Measurements from ENCODE around the gene PCDH15.

Gene PCDH15

GRCh38 chr10:53899463-53900160, 901.4 kb downstream of the PCDH15 start:
- no peak for DNase-seq (ENCODE audit: low spot score)
- no peaks in the 10 kb centered on the region for H3K4me1 Mint-ChIP-seq (ENCODE audit: low read depth)
- H3K9me3 Mint-ChIP-seq = peaks cover 4% of the 10 kb centered on the region
- no peaks in the 10 kb centered on the region for H3K27me3 Mint-ChIP-seq (ENCODE audit: low read depth)
- H3K4me3 Mint-ChIP-seq = no peak overlapping the region
- no peaks in the 10 kb centered on the region for H3K36me3 Mint-ChIP-seq (ENCODE audit: low read depth)
- no peak overlapping the region for H3K27ac Mint-ChIP-seq

- DNase-seq (ENCODE audit: low spot score) = no peak
- no peaks in the 10 kb centered on the region for H3K36me3 Mint-ChIP-seq (ENCODE audit: low read depth)
- H3K27ac Mint-ChIP-seq = no peak overlapping the region
- no peaks in the 10 kb centered on the region for H3K27me3 Mint-ChIP-seq (ENCODE audit: low read depth)
- no peaks in the 10 kb centered on the region for H3K4me1 Mint-ChIP-seq (ENCODE audit: low read depth)
- no peak overlapping the region for H3K4me3 Mint-ChIP-seq
- H3K9me3 Mint-ChIP-seq = peaks cover 6% of the 10 kb centered on the region
Observed at GRCh38 chr10:53898532-53898931, 902.5 kb downstream of the PCDH15 start.

GRCh38 chr10:53894145-53894544, 906.9 kb downstream of the PCDH15 start:
- H3K9me3 Mint-ChIP-seq = peaks cover 11% of the 10 kb centered on the region

GRCh38 chr10:53893061-53893460, 908.0 kb downstream of the PCDH15 start:
- Mint-ChIP-seq H3K4me1 (ENCODE audit: low read depth) (no peaks in the 10 kb centered on the region), H3K4me3 (no peak overlapping the region), H3K9me3 (peaks cover 11% of the 10 kb centered on the region), H3K27ac (no peak overlapping the region), H3K36me3 (ENCODE audit: low read depth) (no peaks in the 10 kb centered on the region), H3K27me3 (ENCODE audit: low read depth) (no peaks in the 10 kb centered on the region)
- no peak for DNase-seq (ENCODE audit: low spot score)

More at GRCh38 chr10:53894145-53894544, 906.9 kb downstream of the PCDH15 start:
- H3K27ac Mint-ChIP-seq = no peak overlapping the region
- H3K27me3 Mint-ChIP-seq (ENCODE audit: low read depth) = no peaks in the 10 kb centered on the region
- H3K36me3 Mint-ChIP-seq (ENCODE audit: low read depth) = no peaks in the 10 kb centered on the region
- DNase-seq (ENCODE audit: low spot score) = no peak
- H3K4me1 Mint-ChIP-seq (ENCODE audit: low read depth) = no peaks in the 10 kb centered on the region
- no peak overlapping the region for H3K4me3 Mint-ChIP-seq

GRCh38 chr10:53886325-53887300, 914.4 kb downstream of the PCDH15 start:
- Mint-ChIP-seq H3K9me3 (peaks cover 4% of the 10 kb centered on the region), H3K36me3 (ENCODE audit: low read depth) (no peaks in the 10 kb centered on the region), H3K27me3 (ENCODE audit: low read depth) (no peaks in the 10 kb centered on the region), H3K4me3 (no peak overlapping the region), H3K27ac (no peak overlapping the region), H3K4me1 (ENCODE audit: low read depth) (no peaks in the 10 kb centered on the region)
- no peak for DNase-seq (ENCODE audit: low spot score)

GRCh38 chr10:53864846-53865245, 936.2 kb downstream of the PCDH15 start:
- Mint-ChIP-seq H3K4me1 (ENCODE audit: low read depth) (no peaks in the 10 kb centered on the region), H3K27me3 (ENCODE audit: low read depth) (no peaks in the 10 kb centered on the region), H3K27ac (no peak overlapping the region), H3K9me3 (peaks cover 7% of the 10 kb centered on the region), H3K36me3 (ENCODE audit: low read depth) (no peaks in the 10 kb centered on the region), H3K4me3 (no peak overlapping the region)
- no peak for DNase-seq (ENCODE audit: low spot score)

- no peak overlapping the region for H3K27ac Mint-ChIP-seq
- no peak for DNase-seq (ENCODE audit: low spot score)
- H3K27me3 Mint-ChIP-seq (ENCODE audit: low read depth) = no peaks in the 10 kb centered on the region
- H3K4me1 Mint-ChIP-seq (ENCODE audit: low read depth) = no peaks in the 10 kb centered on the region
- H3K4me3 Mint-ChIP-seq = no peak overlapping the region
- no peaks in the 10 kb centered on the region for H3K9me3 Mint-ChIP-seq
- no peaks in the 10 kb centered on the region for H3K36me3 Mint-ChIP-seq (ENCODE audit: low read depth)
Observed at GRCh38 chr10:53852450-53853175, 948.4 kb downstream of the PCDH15 start.

- Mint-ChIP-seq H3K9me3 (peaks cover 3% of the 10 kb centered on the region), H3K27ac (no peak overlapping the region)
Observed at GRCh38 chr10:53846809-53847208, 954.2 kb downstream of the PCDH15 start.

GRCh38 chr10:53843736-53844362, 957.2 kb downstream of the PCDH15 start:
- Mint-ChIP-seq H3K4me1 (ENCODE audit: low read depth) (no peaks in the 10 kb centered on the region), H3K36me3 (ENCODE audit: low read depth) (no peaks in the 10 kb centered on the region), H3K27me3 (ENCODE audit: low read depth) (no peaks in the 10 kb centered on the region), H3K27ac (no peak overlapping the region), H3K4me3 (no peak overlapping the region), H3K9me3 (peaks cover 3% of the 10 kb centered on the region)
- no peak for DNase-seq (ENCODE audit: low spot score)

More at GRCh38 chr10:53846809-53847208, 954.2 kb downstream of the PCDH15 start:
- Mint-ChIP-seq H3K27me3 (ENCODE audit: low read depth) (no peaks in the 10 kb centered on the region), H3K4me3 (no peak overlapping the region), H3K36me3 (ENCODE audit: low read depth) (no peaks in the 10 kb centered on the region), H3K4me1 (ENCODE audit: low read depth) (no peaks in the 10 kb centered on the region)
- DNase-seq (ENCODE audit: low spot score) = no peak

GRCh38 chr10:53841483-53842145, 959.4 kb downstream of the PCDH15 start:
- H3K4me1 Mint-ChIP-seq (ENCODE audit: low read depth) = no peaks in the 10 kb centered on the region
- no peak overlapping the region for H3K27ac Mint-ChIP-seq
- H3K9me3 Mint-ChIP-seq = peaks cover 6% of the 10 kb centered on the region
- H3K36me3 Mint-ChIP-seq (ENCODE audit: low read depth) = no peaks in the 10 kb centered on the region
- H3K4me3 Mint-ChIP-seq = no peak overlapping the region
- no peaks in the 10 kb centered on the region for H3K27me3 Mint-ChIP-seq (ENCODE audit: low read depth)
- no peak for DNase-seq (ENCODE audit: low spot score)

GRCh38 chr10:53840653-53841052, 960.4 kb downstream of the PCDH15 start:
- DNase-seq (ENCODE audit: low spot score) = no peak
- Mint-ChIP-seq H3K4me3 (no peak overlapping the region), H3K27ac (no peak overlapping the region), H3K36me3 (ENCODE audit: low read depth) (no peaks in the 10 kb centered on the region), H3K4me1 (ENCODE audit: low read depth) (no peaks in the 10 kb centered on the region), H3K27me3 (ENCODE audit: low read depth) (no peaks in the 10 kb centered on the region), H3K9me3 (peaks cover 6% of the 10 kb centered on the region)

- Mint-ChIP-seq H3K27me3 (ENCODE audit: low read depth) (no peaks in the 10 kb centered on the region), H3K4me3 (no peak overlapping the region)
- no peak for DNase-seq (ENCODE audit: low spot score)
Observed at GRCh38 chr10:53839440-53840039, 961.5 kb downstream of the PCDH15 start.

GRCh38 chr10:53836638-53837037, 964.4 kb downstream of the PCDH15 start:
- Mint-ChIP-seq H3K9me3 (peaks cover 7% of the 10 kb centered on the region), H3K27ac (no peak overlapping the region), H3K27me3 (ENCODE audit: low read depth) (no peaks in the 10 kb centered on the region), H3K4me1 (ENCODE audit: low read depth) (no peaks in the 10 kb centered on the region), H3K4me3 (no peak overlapping the region), H3K36me3 (ENCODE audit: low read depth) (no peaks in the 10 kb centered on the region)
- no peak for DNase-seq (ENCODE audit: low spot score)

More at GRCh38 chr10:53839440-53840039, 961.5 kb downstream of the PCDH15 start:
- H3K9me3 Mint-ChIP-seq = peaks cover 3% of the 10 kb centered on the region
- H3K4me1 Mint-ChIP-seq (ENCODE audit: low read depth) = no peaks in the 10 kb centered on the region
- no peak overlapping the region for H3K27ac Mint-ChIP-seq
- no peaks in the 10 kb centered on the region for H3K36me3 Mint-ChIP-seq (ENCODE audit: low read depth)

Data from T-helper 2 cell treated with Interferon-gamma antibody and Interleukin-4, amounts not matched to agents 5 μg/mL and 100 μg/mL, for 36 hours (primary cell).